Endodermal cell (in vitro differentiated cells): ENCODE measurements around the gene MACROD2. TPM values are rescaled to one million over a fixed set of nuclear protein-coding genes. Genes with fewer than 3 reads are reported as not detected.

Experiments used
- DNase-seq: peaks from one replicate; pipeline ENCODE4 v3.0.0-alpha.2; 2017
- H3K27ac ChIP-seq: 2 replicates; pipeline ENCODE4 v1.5.1; 2013; ENCODE audit warnings: mild to moderate bottlenecking, low read depth, low read length, moderate library complexity
- H3K27me3 ChIP-seq: 2 replicates; pipeline ENCODE4 v1.6.1; 2013; ENCODE audit warnings: mild to moderate bottlenecking, low read length, moderate library complexity; ENCODE audit not compliant: insufficient read depth, control insufficient read depth, poor library complexity, severe bottlenecking
- H3K36me3 ChIP-seq: 2 replicates; pipeline ENCODE4 v1.7.0; 2013; ENCODE audit warnings: mild to moderate bottlenecking, low read length, moderate library complexity; ENCODE audit not compliant: control insufficient read depth, insufficient read depth
- H3K4me1 ChIP-seq: one replicate; pipeline ENCODE4 v1.7.0; 2013; ENCODE audit warnings: low read length; ENCODE audit not compliant: control insufficient read depth, insufficient read depth
- H3K4me3 ChIP-seq: 2 replicates; pipeline ENCODE4 v1.5.1; 2013; ENCODE audit warnings: mild to moderate bottlenecking, low read length, moderate library complexity
- H3K9ac ChIP-seq: 2 replicates; pipeline ENCODE4 v1.6.1; 2013; ENCODE audit warnings: mild to moderate bottlenecking, low read length, moderate library complexity; ENCODE audit not compliant: poor library complexity, severe bottlenecking; ENCODE audit errors: extremely low read depth
- H3K9me3 ChIP-seq: 2 replicates; pipeline ENCODE4 v1.6.1; 2013; ENCODE audit warnings: mild to moderate bottlenecking, low read length, moderate library complexity; ENCODE audit not compliant: control insufficient read depth
- H3K27ac Mint-ChIP-seq: 2 replicates; pipeline ENCODE4 v1.8.0; 2020; ENCODE audit warnings: mixed read lengths
- H3K27me3 Mint-ChIP-seq: 2 replicates; pipeline ENCODE4 v1.8.0; 2021; ENCODE audit warnings: mild to moderate bottlenecking, mixed read lengths; ENCODE audit not compliant: insufficient read depth
- H3K36me3 Mint-ChIP-seq: 2 replicates; pipeline ENCODE4 v1.8.0; 2020; ENCODE audit warnings: low read depth, mixed read lengths
- H3K4me1 Mint-ChIP-seq: 2 replicates; pipeline ENCODE4 v1.8.0; 2020; ENCODE audit warnings: mixed read lengths
- H3K4me3 Mint-ChIP-seq: 2 replicates; pipeline ENCODE4 v1.8.0; 2020; ENCODE audit warnings: mild to moderate bottlenecking, moderate library complexity, mixed read lengths
- H3K9me3 Mint-ChIP-seq: 2 replicates; pipeline ENCODE4 v1.8.0; 2020; ENCODE audit warnings: mild to moderate bottlenecking, mixed read lengths
- CTCF ChIP-seq: fragments of 200-600 bp; sonication (generic); conservative IDR thresholded peaks from 2 replicates; pipeline ENCODE4 v1.5.0; 2021; ENCODE audit warnings: antibody characterized with exemption, mild to moderate bottlenecking
- WGBS, 2 experiments: methylation state at CpG; one replicate each; pipeline versions ENCODE4 v1.1.5 to v1.1.7; 2013; ENCODE audit warnings: missing lambda C conversion rate in 2 of 2, mixed read lengths in 1 of 2; ENCODE audit not compliant: insufficient coverage in 1 of 2, insufficient read length in 1 of 2; 5-methylcytosine and 5-hydroxymethylcytosine counted together
- total RNA-seq, 2 donors: library from RNA; stranded (reverse); fragmentation: NEBNext Ultra II Directional in 1 of 2; extraction: Animal tissue kit (Norgen Biotek cat#: 25700) in 1 of 2; gene quantifications; 2 replicates in 1 of 2; 3 replicates in 1 of 2; pipeline ENCODE4 v1.2.1, GENCODE V29; 2021

MACROD2 gene
- total RNA-seq, 2 donors from 2014 or later = 2.3 to 4.8 TPM

DNA sequence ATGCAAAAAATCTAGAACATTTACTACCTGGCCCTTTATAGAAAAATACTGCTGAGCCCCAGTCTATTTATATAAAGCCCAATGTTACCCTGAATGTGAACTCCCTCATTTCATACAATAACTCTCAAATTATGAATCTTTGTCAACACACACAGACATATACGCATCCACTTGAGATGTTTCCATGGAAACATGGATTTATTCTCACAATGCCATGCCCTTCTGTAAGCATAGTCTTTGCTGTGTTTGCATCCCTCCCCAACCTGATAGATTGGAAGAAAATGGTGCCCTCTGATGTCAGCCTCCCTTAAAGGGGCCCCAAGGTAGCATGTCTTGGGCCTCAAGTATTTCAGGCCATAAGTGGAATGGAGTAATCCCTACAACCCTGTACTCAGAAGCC, 2004.8 kb downstream of the MACROD2 start:
- Mint-ChIP-seq H3K9me3 (peaks cover 33% of the 10 kb centered on the region), H3K4me1 (peaks cover 10% of the 10 kb centered on the region), H3K36me3 (peaks cover 5% of the 10 kb centered on the region), H3K27me3 (peaks cover 2% of the 10 kb centered on the region), H3K27ac (no peak overlapping the region), H3K4me3 (no peak overlapping the region)
- TF ChIP-seq CTCF = no peak
- WGBS, 2 experiments = 48 to 63% methylated on average over 1 of the region's 1 CpG
- H3K27me3 ChIP-seq = no peaks in the 10 kb centered on the region
- H3K9me3 ChIP-seq = peaks cover 28% of the 10 kb centered on the region
- no peaks in the 10 kb centered on the region for H3K4me1 ChIP-seq
- H3K9ac ChIP-seq = no peak overlapping the region
- no peak for DNase-seq
- no peak overlapping the region for H3K4me3 ChIP-seq
- no peaks in the 10 kb centered on the region for H3K36me3 ChIP-seq
- H3K27ac ChIP-seq = no peak overlapping the region

GRCh38 chr20:16001286-16001685, 2006.0 kb downstream of the MACROD2 start:
- Histone ChIP-seq H3K36me3 (no peaks in the 10 kb centered on the region), H3K27me3 (no peaks in the 10 kb centered on the region), H3K4me3 (no peak overlapping the region), H3K4me1 (peaks cover under 1% of the 10 kb centered on the region), H3K27ac (no peak overlapping the region), H3K9me3 (peaks cover 21% of the 10 kb centered on the region), H3K9ac (no peak overlapping the region)
- no peak for TF ChIP-seq CTCF
- 82% methylated on average over 2 of the region's 2 CpGs; no CpG with 5 or more reads in 1 of the 2 experiments for WGBS, 2 experiments
- peaks cover 2% of the 10 kb centered on the region for H3K27me3 Mint-ChIP-seq
- peaks cover 27% of the 10 kb centered on the region for H3K9me3 Mint-ChIP-seq
- H3K4me3 Mint-ChIP-seq = no peak overlapping the region
- no peak overlapping the region for H3K27ac Mint-ChIP-seq
- peaks cover 5% of the 10 kb centered on the region for H3K36me3 Mint-ChIP-seq
- H3K4me1 Mint-ChIP-seq = peaks cover 22% of the 10 kb centered on the region
- DNase-seq = no peak

DNA sequence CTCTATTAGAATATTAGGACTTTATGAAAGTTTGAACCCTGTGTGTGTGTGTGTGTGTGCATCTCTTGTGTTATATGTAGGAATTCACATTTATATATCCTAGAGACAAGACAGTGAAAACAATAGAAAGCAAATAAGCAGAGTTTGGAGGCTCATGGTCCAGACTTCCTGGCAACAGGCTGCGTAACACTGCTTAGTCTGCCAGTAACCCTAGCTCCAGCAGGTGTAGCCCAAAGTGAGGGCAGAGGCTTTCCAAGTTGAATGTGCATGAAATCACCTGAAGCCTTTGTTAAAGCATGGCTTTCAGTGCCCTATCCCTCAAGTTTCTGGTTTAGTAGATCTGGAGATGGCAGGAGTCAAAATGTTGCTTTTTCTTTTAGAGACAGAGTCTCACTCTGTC, 2008.0 kb downstream of the MACROD2 start:
- H3K4me1 Mint-ChIP-seq = peaks cover 30% of the 10 kb centered on the region
- H3K9me3 Mint-ChIP-seq = peaks cover 9% of the 10 kb centered on the region
- DNase-seq = no peak
- peaks cover under 1% of the 10 kb centered on the region for H3K9me3 ChIP-seq
- peaks cover under 1% of the 10 kb centered on the region for H3K36me3 Mint-ChIP-seq
- peaks cover 4% of the 10 kb centered on the region for H3K4me1 ChIP-seq
- no peaks in the 10 kb centered on the region for H3K27me3 ChIP-seq
- 98 to 100% methylated on average over 1 of the region's 1 CpG for WGBS, 2 experiments
- H3K4me3 Mint-ChIP-seq = no peak overlapping the region
- TF ChIP-seq CTCF = no peak
- peaks cover 2% of the 10 kb centered on the region for H3K27me3 Mint-ChIP-seq
- no peak overlapping the region for H3K27ac Mint-ChIP-seq
- no peak overlapping the region for H3K27ac ChIP-seq
- no peak overlapping the region for H3K9ac ChIP-seq
- H3K4me3 ChIP-seq = no peak overlapping the region
- H3K36me3 ChIP-seq = no peaks in the 10 kb centered on the region
